ENCODE measurements around the gene YPEL5.

The YPEL5 gene

GRCh38 chr2:30185178-30185577 lies 38.4 kb downstream of the YPEL5 start:
- peak in 1 of 11 experiments; percentile 40; a peak in 1 of 22 replicates for TF ChIP-seq Cebpa-rat (IDR thresholded peaks at IDR 0.05)
- Histone ChIP-seq H3K4me2 (no peak overlapping the region), H3K9ac (no peak overlapping the region), H3K36me3 (no peaks in the 10 kb centered on the region), H3K4me1 (no peaks in the 10 kb centered on the region), H3K27me3 (no peaks in the 10 kb centered on the region), H3K4me3 (no peak overlapping the region), H4K20me1 (no peaks in the 10 kb centered on the region), H3K9me3 (replicated peaks in 1 of 11) (peaks cover 0 to 13% (median 8%) of the 10 kb centered on the region in 11 experiments; a peak in 15 of 22 replicates), H3K27ac (no peak overlapping the region)

GRCh38 chr2:30188292-30188691 lies 41.5 kb downstream of the YPEL5 start:
- H3K36me3 ChIP-seq: no peaks in the 10 kb centered on the region
- H3K4me1 ChIP-seq: no peaks in the 10 kb centered on the region
- no peak for TF ChIP-seq Cebpa-rat (IDR thresholded peaks at IDR 0.05)
- no peak overlapping the region for H3K9ac ChIP-seq
- H3K4me2 ChIP-seq: no peak overlapping the region
- no peaks in the 10 kb centered on the region for H3K27me3 ChIP-seq
- H4K20me1 ChIP-seq: no peaks in the 10 kb centered on the region
- H3K4me3 ChIP-seq: no peak overlapping the region
- H3K9me3 ChIP-seq (replicated peaks in 1 of 11): peaks cover 0 to 21% (median 9%) of the 10 kb centered on the region in 11 experiments; a peak in 15 of 22 replicates
- H3K27ac ChIP-seq: no peak overlapping the region

GRCh38 chr2:30190637-30191036 lies 43.8 kb downstream of the YPEL5 start:
- H4K20me1 ChIP-seq: no peaks in the 10 kb centered on the region
- H3K4me1 ChIP-seq: peaks cover 0 to 7% (median 0%) of the 10 kb centered on the region in 10 experiments; a peak in 5 of 20 replicates
- H3K9ac ChIP-seq: no peak overlapping the region
- H3K27me3 ChIP-seq: no peaks in the 10 kb centered on the region
- H3K4me3 ChIP-seq: no peak overlapping the region
- TF ChIP-seq Cebpa-rat (IDR thresholded peaks at IDR 0.05): no peak
- peaks cover 0 to 21% (median 9%) of the 10 kb centered on the region in 11 experiments; a peak in 15 of 22 replicates for H3K9me3 ChIP-seq (replicated peaks in 1 of 11)
- H3K36me3 ChIP-seq: no peaks in the 10 kb centered on the region
- no peak overlapping the region for H3K27ac ChIP-seq
- no peak overlapping the region for H3K4me2 ChIP-seq

- no peaks in the 10 kb centered on the region for H4K20me1 ChIP-seq
- no peak overlapping the region for H3K27ac ChIP-seq
- no peak overlapping the region for H3K9ac ChIP-seq
- H3K9me3 ChIP-seq (replicated peaks in 1 of 11): peaks cover 0 to 21% (median 9%) of the 10 kb centered on the region in 11 experiments; a peak in 15 of 22 replicates
- no peaks in the 10 kb centered on the region for H3K36me3 ChIP-seq
- H3K4me2 ChIP-seq: no peak overlapping the region
- TF ChIP-seq Cebpa-rat (IDR thresholded peaks at IDR 0.05): no peak
- no peaks in the 10 kb centered on the region for H3K27me3 ChIP-seq
- no peak overlapping the region for H3K4me3 ChIP-seq
- H3K4me1 ChIP-seq: peaks cover 0 to 12% (median 0%) of the 10 kb centered on the region in 10 experiments; a peak in 6 of 20 replicates
Measured at GRCh38 chr2:30191107-30191506, 44.3 kb downstream of the YPEL5 start.

GRCh38 chr2:30191819-30192271 lies 45.0 kb downstream of the YPEL5 start:
- H3K36me3 ChIP-seq: no peaks in the 10 kb centered on the region
- H3K27ac ChIP-seq: no peak overlapping the region
- peaks cover 0 to 18% (median 0%) of the 10 kb centered on the region in 10 experiments; a peak in 6 of 20 replicates for H3K4me1 ChIP-seq
- H3K9me3 ChIP-seq (replicated peaks in 1 of 11): peaks cover 0 to 21% (median 9%) of the 10 kb centered on the region in 11 experiments; a peak in 15 of 22 replicates
- no peaks in the 10 kb centered on the region for H3K27me3 ChIP-seq
- no peak overlapping the region for H3K4me2 ChIP-seq
- H4K20me1 ChIP-seq: no peaks in the 10 kb centered on the region
- no peak overlapping the region for H3K4me3 ChIP-seq
- no peak overlapping the region for H3K9ac ChIP-seq
- TF ChIP-seq Cebpa-rat (IDR thresholded peaks at IDR 0.05): no peak

GRCh38 chr2:30192314-30192713 lies 45.5 kb downstream of the YPEL5 start:
- H3K4me3 ChIP-seq: no peak overlapping the region
- no peaks in the 10 kb centered on the region for H3K27me3 ChIP-seq
- no peak overlapping the region for H3K9ac ChIP-seq
- H3K27ac ChIP-seq: no peak overlapping the region
- no peak for TF ChIP-seq Cebpa-rat (IDR thresholded peaks at IDR 0.05)
- no peak overlapping the region for H3K4me2 ChIP-seq
- H4K20me1 ChIP-seq: no peaks in the 10 kb centered on the region
- H3K36me3 ChIP-seq: no peaks in the 10 kb centered on the region
- peaks cover 0 to 18% (median 0%) of the 10 kb centered on the region in 10 experiments; a peak in 6 of 20 replicates for H3K4me1 ChIP-seq
- peaks cover 0 to 21% (median 9%) of the 10 kb centered on the region in 11 experiments; a peak in 15 of 22 replicates for H3K9me3 ChIP-seq (replicated peaks in 1 of 11)

GRCh38 chr2:30193104-30193681 lies 46.4 kb downstream of the YPEL5 start:
- Histone ChIP-seq H3K27me3 (no peaks in the 10 kb centered on the region), H3K4me1 (peaks cover 0 to 18% (median 0%) of the 10 kb centered on the region in 10 experiments; a peak in 6 of 20 replicates), H3K9me3 (replicated peaks in 1 of 11) (peaks cover 0 to 21% (median 9%) of the 10 kb centered on the region in 11 experiments; a peak in 15 of 22 replicates), H3K4me3 (no peak overlapping the region), H3K36me3 (no peaks in the 10 kb centered on the region), H3K27ac (no peak overlapping the region), H4K20me1 (no peaks in the 10 kb centered on the region), H3K4me2 (no peak overlapping the region), H3K9ac (no peak overlapping the region)
- TF ChIP-seq Cebpa-rat (IDR thresholded peaks at IDR 0.05): no peak

- Histone ChIP-seq H3K9ac (no peak overlapping the region), H3K4me2 (no peak overlapping the region), H3K27ac (no peak overlapping the region), H3K4me3 (no peak overlapping the region), H3K4me1 (peaks cover 0 to 18% (median 0%) of the 10 kb centered on the region in 10 experiments; a peak in 6 of 20 replicates), H3K36me3 (no peaks in the 10 kb centered on the region), H4K20me1 (no peaks in the 10 kb centered on the region), H3K27me3 (no peaks in the 10 kb centered on the region), H3K9me3 (replicated peaks in 1 of 11) (peaks cover 0 to 16% (median 8%) of the 10 kb centered on the region in 11 experiments; a peak in 15 of 22 replicates)
- no peak for TF ChIP-seq Cebpa-rat (IDR thresholded peaks at IDR 0.05)
Measured at GRCh38 chr2:30194421-30194820, 47.6 kb downstream of the YPEL5 start.

- peaks cover 0 to 10% (median 2%) of the 10 kb centered on the region in 11 experiments; a peak in 13 of 22 replicates for H3K9me3 ChIP-seq (replicated peaks in 1 of 11)
- peak overlapping the region in 1 of 11 experiments; percentile 72; a peak in 1 of 22 replicates for H3K4me2 ChIP-seq
- H3K27me3 ChIP-seq: no peaks in the 10 kb centered on the region
- no peaks in the 10 kb centered on the region for H3K36me3 ChIP-seq
- H3K9ac ChIP-seq: no peak overlapping the region
- H3K27ac ChIP-seq: no peak overlapping the region
- TF ChIP-seq Cebpa-rat (IDR thresholded peaks at IDR 0.05): no peak
- H3K4me3 ChIP-seq: no peak overlapping the region
- H4K20me1 ChIP-seq: no peaks in the 10 kb centered on the region
- peaks cover 0 to 18% (median 0%) of the 10 kb centered on the region in 10 experiments; a peak in 6 of 20 replicates for H3K4me1 ChIP-seq
Measured at GRCh38 chr2:30195016-30195415, 48.2 kb downstream of the YPEL5 start.
